HEK293 (cell line): ENCODE results near the gene MAT2A.

Source experiments
- CTCF ChIP-seq: fragments of 450-650 bp; formaldehyde crosslinking; IDR thresholded peaks from 2 replicates; pipeline ENCODE4 v1.5.1; 2016; ENCODE audit warnings: missing biosample characterization, missing genetic modification characterization
- ZNF433 ChIP-seq: fragments of 450-650 bp; formaldehyde crosslinking; IDR thresholded peaks from 2 replicates; pipeline ENCODE4 v1.5.1; 2016; ENCODE audit warnings: missing biosample characterization, missing genetic modification characterization, low read depth

GRCh38 chr2:85575739-85576138 lies 36.8 kb downstream of the MAT2A start:
- TF ChIP-seq CTCF (tag by site-specific recombination) (no peak), ZNF433 (tag by site-specific recombination) (no peak)
